SU-DHL-6 (cell line): ENCODE measurements around the gene LYSMD2.

ENCODE experiments used
- H2AFZ ChIP-seq: fragments of 200-600 bp; sonication (generic); 2 replicates; pipeline ENCODE4 v1.6.1; 2014; ENCODE audit warnings: low read depth, mild to moderate bottlenecking, moderate library complexity, mixed read lengths, antibody characterized with exemption, low read length; ENCODE audit not compliant: severe bottlenecking
- H3F3A ChIP-seq: fragments of 200-600 bp; shearing (Covaris generic); 2 replicates; pipeline ENCODE4 v1.6.0; 2016; ENCODE audit warnings: antibody characterized with exemption, mild to moderate bottlenecking; ENCODE audit not compliant: insufficient read depth
- H3K27ac ChIP-seq: fragments of 200-600 bp; sonication (generic); 2 replicates; pipeline ENCODE4 v1.5.1; 2016; ENCODE audit warnings: low read depth, mild to moderate bottlenecking, low read length, moderate library complexity, mixed read lengths
- H3K27me3 ChIP-seq: fragments of 200-600 bp; sonication (generic), shearing (Covaris generic); 2 replicates; pipeline ENCODE4 v1.6.0; 2014; ENCODE audit warnings: mild to moderate bottlenecking, low read length
- H3K36me3 ChIP-seq: fragments of 200-600 bp; sonication (generic); 2 replicates; pipeline ENCODE4 v1.6.1; 2014; ENCODE audit warnings: mild to moderate bottlenecking, low read length, mixed read lengths
- H3K4me2 ChIP-seq: fragments of 300-600, 200-600 bp; shearing (Covaris generic), sonication (generic); 2 replicates; pipeline ENCODE4 v1.6.0; 2014; ENCODE audit warnings: low read length, low read depth, mild to moderate bottlenecking; ENCODE audit not compliant: poor library complexity, severe bottlenecking
- H3K4me3 ChIP-seq: fragments of 200-600 bp; sonication (generic); 2 replicates; pipeline ENCODE4 v1.5.1; 2014; ENCODE audit warnings: antibody characterized with exemption, low read length, mild to moderate bottlenecking, mixed read lengths; ENCODE audit not compliant: insufficient read depth, poor library complexity, severe bottlenecking
- H3K79me2 ChIP-seq: fragments of 200-600 bp; sonication (generic); 2 replicates; pipeline ENCODE4 v1.6.1; 2014; ENCODE audit warnings: mild to moderate bottlenecking, low read length, moderate library complexity; ENCODE audit not compliant: insufficient read depth
- H3K9ac ChIP-seq: fragments of 200-600 bp; sonication (generic); 2 replicates; pipeline ENCODE4 v1.7.0; 2014; ENCODE audit warnings: mild to moderate bottlenecking, low read length
- H3K9me2 ChIP-seq: fragments of 200-600 bp; sonication (generic); replicated peaks from 2 replicates; pipeline ENCODE4 v1.6.1; 2014; ENCODE audit warnings: low read length; ENCODE audit not compliant: insufficient read depth
- H3K9me3 ChIP-seq: fragments of 200-600 bp; sonication (generic); 2 replicates; pipeline ENCODE4 v1.6.1; 2014; ENCODE audit warnings: low read length, mixed read lengths; ENCODE audit not compliant: insufficient read depth
- H4K20me1 ChIP-seq: fragments of 200-600 bp; sonication (generic); 2 replicates; pipeline ENCODE4 v1.6.1; 2014; ENCODE audit warnings: low read depth, mild to moderate bottlenecking, antibody characterized with exemption, low read length, moderate library complexity, mixed read lengths
- EZH2phosphoT487 ChIP-seq: fragments of 200-600 bp; sonication (generic), shearing (Covaris generic); conservative IDR thresholded peaks from 2 replicates; pipeline ENCODE4 v1.6.1; 2018; ENCODE audit warnings: mild to moderate bottlenecking, antibody characterized with exemption, low read length, moderate library complexity, mixed read lengths
- TF ChIP-seq, protein P1 (sequence below): fragments of 200-600 bp; sonication (generic); IDR thresholded peaks from one replicate; pipeline ENCODE4 v1.5.1; 2017; ENCODE audit warnings: antibody characterized with exemption, mild to moderate bottlenecking, low read length, moderate library complexity; ENCODE audit not compliant: insufficient read depth, poor library complexity, severe bottlenecking

LYSMD2 gene

DNA sequence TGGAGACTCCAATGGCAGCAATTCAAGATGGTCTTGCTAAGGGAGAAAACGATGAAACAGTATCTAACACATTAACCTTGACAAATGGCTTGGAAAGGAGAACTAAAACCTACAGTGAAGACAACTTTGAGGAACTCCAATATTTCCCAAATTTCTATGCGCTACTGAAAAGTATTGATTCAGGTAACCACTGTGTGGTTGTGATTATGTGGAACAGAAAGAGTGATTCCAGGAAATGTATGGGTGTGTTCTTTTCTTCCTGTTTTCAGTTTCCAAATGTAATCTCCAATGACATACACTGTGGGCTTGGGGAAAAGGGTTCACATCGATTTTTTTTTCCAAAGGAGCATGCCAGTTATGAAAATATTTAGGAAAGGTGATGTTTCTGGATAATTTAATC, 45.3 kb downstream of the LYSMD2 start:
- Histone ChIP-seq H3F3A (no peaks in the 10 kb centered on the region), H3K9ac (no peak overlapping the region), H4K20me1 (no peaks in the 10 kb centered on the region), H3K27ac (no peak overlapping the region), H3K9me3 (no peaks in the 10 kb centered on the region), H3K4me2 (no peak overlapping the region), H3K9me2 (no peaks in the 10 kb centered on the region), H3K36me3 (no peaks in the 10 kb centered on the region), H3K79me2 (no peaks in the 10 kb centered on the region), H3K27me3 (no peaks in the 10 kb centered on the region), H2AFZ (no peak overlapping the region), H3K4me3 (no peak overlapping the region)
- TF ChIP-seq EZH2phosphoT487, result no peak
- TF ChIP-seq, protein P1, sequence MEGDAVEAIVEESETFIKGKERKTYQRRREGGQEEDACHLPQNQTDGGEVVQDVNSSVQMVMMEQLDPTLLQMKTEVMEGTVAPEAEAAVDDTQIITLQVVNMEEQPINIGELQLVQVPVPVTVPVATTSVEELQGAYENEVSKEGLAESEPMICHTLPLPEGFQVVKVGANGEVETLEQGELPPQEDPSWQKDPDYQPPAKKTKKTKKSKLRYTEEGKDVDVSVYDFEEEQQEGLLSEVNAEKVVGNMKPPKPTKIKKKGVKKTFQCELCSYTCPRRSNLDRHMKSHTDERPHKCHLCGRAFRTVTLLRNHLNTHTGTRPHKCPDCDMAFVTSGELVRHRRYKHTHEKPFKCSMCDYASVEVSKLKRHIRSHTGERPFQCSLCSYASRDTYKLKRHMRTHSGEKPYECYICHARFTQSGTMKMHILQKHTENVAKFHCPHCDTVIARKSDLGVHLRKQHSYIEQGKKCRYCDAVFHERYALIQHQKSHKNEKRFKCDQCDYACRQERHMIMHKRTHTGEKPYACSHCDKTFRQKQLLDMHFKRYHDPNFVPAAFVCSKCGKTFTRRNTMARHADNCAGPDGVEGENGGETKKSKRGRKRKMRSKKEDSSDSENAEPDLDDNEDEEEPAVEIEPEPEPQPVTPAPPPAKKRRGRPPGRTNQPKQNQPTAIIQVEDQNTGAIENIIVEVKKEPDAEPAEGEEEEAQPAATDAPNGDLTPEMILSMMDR, result no peak

DNA sequence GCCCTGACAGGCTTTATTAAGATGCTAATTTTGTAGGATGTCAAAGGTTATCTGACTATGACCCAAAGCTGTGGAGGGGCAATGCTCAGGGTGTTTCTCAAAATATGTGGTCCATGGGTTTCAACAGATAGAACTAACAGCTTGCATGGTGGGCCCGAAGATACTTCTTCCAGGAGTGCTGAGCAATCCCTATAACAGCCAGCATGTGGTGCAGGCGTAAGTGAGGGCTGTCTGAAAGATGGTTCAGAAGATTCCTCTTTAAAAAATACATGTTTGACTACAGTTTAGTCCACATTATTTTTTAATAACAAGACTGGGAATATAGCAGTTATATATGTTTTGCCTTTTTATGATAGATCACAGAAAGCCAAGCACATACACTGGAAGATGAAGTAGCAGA, 48.6 kb downstream of the LYSMD2 start:
- Histone ChIP-seq H3K27ac (no peak overlapping the region), H4K20me1 (no peaks in the 10 kb centered on the region), H2AFZ (no peak overlapping the region), H3K9ac (no peak overlapping the region), H3K9me2 (no peaks in the 10 kb centered on the region), H3K9me3 (no peaks in the 10 kb centered on the region), H3F3A (no peaks in the 10 kb centered on the region), H3K4me2 (no peak overlapping the region), H3K79me2 (no peaks in the 10 kb centered on the region), H3K36me3 (no peaks in the 10 kb centered on the region), H3K4me3 (no peak overlapping the region), H3K27me3 (no peaks in the 10 kb centered on the region)
- TF ChIP-seq, protein P1, result no peak
- TF ChIP-seq EZH2phosphoT487, result no peak

DNA sequence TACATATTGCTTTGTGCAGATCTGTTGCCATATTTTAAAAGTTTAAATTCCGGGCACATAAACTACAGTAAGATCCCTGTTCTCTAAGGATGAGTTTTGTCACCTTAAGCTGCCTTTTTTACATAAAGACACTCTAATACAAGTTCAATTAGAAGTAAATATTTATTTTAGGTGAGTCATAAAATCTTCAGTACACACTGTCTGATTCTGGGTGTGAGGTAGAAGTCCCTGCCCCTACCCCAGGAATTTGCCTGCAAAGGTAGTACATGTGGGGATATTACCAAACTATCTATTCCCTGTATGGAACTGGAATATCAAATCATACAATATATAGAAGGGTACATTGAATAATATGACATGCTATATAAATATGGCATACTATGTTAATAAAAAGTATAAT, 49.9 kb downstream of the LYSMD2 start:
- Histone ChIP-seq H3K27ac (no peak overlapping the region), H3K4me2 (no peak overlapping the region), H3F3A (no peaks in the 10 kb centered on the region), H2AFZ (no peak overlapping the region), H3K4me3 (no peak overlapping the region), H3K27me3 (no peaks in the 10 kb centered on the region), H3K36me3 (no peaks in the 10 kb centered on the region), H3K9me2 (no peaks in the 10 kb centered on the region), H3K79me2 (no peaks in the 10 kb centered on the region), H3K9me3 (no peaks in the 10 kb centered on the region), H3K9ac (no peak overlapping the region), H4K20me1 (no peaks in the 10 kb centered on the region)
- TF ChIP-seq EZH2phosphoT487, result no peak
- TF ChIP-seq, protein P1, result no peak
